ENCODE results near the gene AFM.

GRCh38 chr4:73451981-73452747 is 29.4 kb upstream of the AFM start:
- TF ChIP-seq KDM4A (IDR thresholded peaks at IDR 0.05; ENCODE audit: low read depth, low read length, severe bottlenecking) (no peak), EGR1 (IDR thresholded peaks at IDR 0.05; ENCODE audit: borderline replicate concordance, low read depth, low read length) (no peak), EP300 (IDR thresholded peaks at IDR 0.05; ENCODE audit: borderline replicate concordance in 1 of 2, low read depth in 2 of 2, low read length in 2 of 2) (no peak)
